Erythroblast (primary cell): ENCODE data around the gene LTBP1.
"Not testable (repeated sequence)": the region's sequence is repeated elsewhere in the genome, so short reads cannot be mapped to it uniquely, and the experiment has no call there.

Experiments
- DNase-seq, 2 experiments: peaks; one replicate each; lab custom pipeline; 2025; lab: John Stamatoyannopoulos, UW
- GATA1 ChIP-seq: IDR thresholded peaks from 2 replicates; pipeline ENCODE4 v1.6.1; 2011; ENCODE audit warnings: low read depth, mild to moderate bottlenecking, control low read depth, low read length, moderate library complexity
- POLR2A ChIP-seq: IDR thresholded peaks from 2 replicates; pipeline ENCODE4 v1.6.1; 2011; ENCODE audit warnings: mild to moderate bottlenecking, low read length

The LTBP1 gene

GRCh38 chr2:32962690-32963089 lies 15.9 kb downstream of the LTBP1 start:
- no peak for TF ChIP-seq GATA1
- TF ChIP-seq POLR2A = no peak
- no peak for DNase-seq

- TF ChIP-seq POLR2A = no peak
- no peak for TF ChIP-seq GATA1
- no peak for DNase-seq
Observed at GRCh38 chr2:32963941-32964340, 17.2 kb downstream of the LTBP1 start.

GRCh38 chr2:32965523-32966171 lies 18.9 kb downstream of the LTBP1 start:
- DNase-seq = peak; percentile 21 to 44
- no peak for TF ChIP-seq GATA1
- no peak for TF ChIP-seq POLR2A

- TF ChIP-seq GATA1 (no peak), POLR2A (no peak)
- no peak for DNase-seq
Observed at GRCh38 chr2:32969444-32970162, 22.9 kb downstream of the LTBP1 start.

GRCh38 chr2:32973772-32974171 lies 27.0 kb downstream of the LTBP1 start:
- DNase-seq = not testable (repeated sequence)

- TF ChIP-seq POLR2A (no peak), GATA1 (no peak)
- DNase-seq = peak; percentile 44 to 56
Observed at GRCh38 chr2:32976409-32977063, 29.8 kb downstream of the LTBP1 start.

- TF ChIP-seq GATA1 (no peak), POLR2A (no peak)
- DNase-seq = peak; percentile 96 to 98
Observed at GRCh38 chr2:32977228-32977758, 30.5 kb downstream of the LTBP1 start.

- TF ChIP-seq GATA1 (no peak), POLR2A (no peak)
- no peak for DNase-seq
Observed at GRCh38 chr2:32981612-32982011, 34.9 kb downstream of the LTBP1 start.

GRCh38 chr2:32983193-32983924 lies 36.6 kb downstream of the LTBP1 start:
- DNase-seq = not testable (repeated sequence)

- DNase-seq = no peak
- no peak for TF ChIP-seq POLR2A
- no peak for TF ChIP-seq GATA1
Observed at GRCh38 chr2:32986480-32986879, 39.7 kb downstream of the LTBP1 start.

- DNase-seq = no peak
- TF ChIP-seq GATA1 (no peak), POLR2A (no peak)
Observed at GRCh38 chr2:32988525-32988924, 41.8 kb downstream of the LTBP1 start.

- DNase-seq = no peak
- TF ChIP-seq POLR2A (no peak), GATA1 (no peak)
Observed at GRCh38 chr2:32990556-32990955, 43.8 kb downstream of the LTBP1 start.

GRCh38 chr2:32991091-32991845 lies 44.5 kb downstream of the LTBP1 start:
- DNase-seq = peak; percentile 37 to 40
- TF ChIP-seq POLR2A = no peak
- no peak for TF ChIP-seq GATA1
